Right ventricle myocardium inferior (tissue), 1 donor: ENCODE results near the gene KCNK3. TPM values are rescaled to one million over a fixed set of nuclear protein-coding genes. Genes with fewer than 3 reads are reported as not detected.
"Not testable (repeated sequence)": the region's sequence is repeated elsewhere in the genome, so short reads cannot be mapped to it uniquely, and the experiment has no call there.

ENCODE experiments used
- ATAC-seq: fragments of 200-7000 bp; cut with Tn5 transposase; one replicate; pipeline ENCODE4 v1.9.1; 2020; ENCODE audit warnings: mild to moderate bottlenecking, moderate library complexity
- DNase-seq: peaks from one replicate; pipeline ENCODE4 v3.0.0; 2021; ENCODE audit errors: missing footprints
- intact Hi-C: fragments of 100-400 bp; cut with DNase I; formaldehyde crosslinking; loops from one replicate; pipeline ENCODE4 v1.11.0; 2022
- total RNA-seq: library from RNA; stranded (reverse); fragmentation: NEBNext Ultra II Directional; extraction: Animal tissue kit (Norgen Biotek cat#: 25700); gene quantifications from one replicate; pipeline ENCODE4 v1.2.1, GENCODE V29; 2021
- donor health status: DM: no; HTN: yes; CAD: no; lungs with severe emphysema.

KCNK3 gene
- total RNA-seq, 1 donor from 2014 or later, result 4.5 TPM

GRCh38 chr2:26760991-26761390, 68.5 kb downstream of the KCNK3 start:
- intact Hi-C loops, DNase-seq, ATAC-seq: not testable (repeated sequence)

DNA sequence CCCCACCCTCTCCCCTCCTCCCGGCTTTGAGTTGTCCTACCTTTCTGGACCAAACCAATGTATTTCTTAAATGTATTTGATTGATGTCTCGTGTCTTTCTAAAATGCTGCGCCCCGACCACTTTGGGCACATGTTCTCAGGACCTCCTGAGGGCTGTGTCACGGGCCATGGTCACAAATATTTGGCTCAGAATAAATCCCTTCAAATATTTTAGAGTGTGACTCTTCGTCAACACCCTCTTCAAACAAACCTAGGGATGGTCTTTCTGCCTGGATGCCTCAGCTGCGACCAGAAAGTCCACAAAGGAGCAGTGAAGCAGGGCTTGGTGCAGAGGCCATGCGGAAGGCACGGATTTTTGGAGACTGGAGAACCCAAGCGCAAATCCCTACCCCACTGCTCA, 70.5 kb downstream of the KCNK3 start:
- DNase-seq (no peak), ATAC-seq (no peak)
- intact Hi-C loops, result no loop called here

GRCh38 chr2:26764078-26764887, 71.8 kb downstream of the KCNK3 start, which contains the start of gene SLC35F6:
TSS of gene SLC35F6 (plus strand) at chr2:26764284. CDS start at chr2:26764350, 66 bp downstream.
- ATAC-seq (peak; percentile 95), DNase-seq (peak; percentile 95)
- intact Hi-C loops, result no loop called here

- DNase-seq (no peak), ATAC-seq (no peak)
- intact Hi-C loops, result no loop called here
Observed at GRCh38 chr2:26764906-26765305, 72.4 kb downstream of the KCNK3 start.

DNA sequence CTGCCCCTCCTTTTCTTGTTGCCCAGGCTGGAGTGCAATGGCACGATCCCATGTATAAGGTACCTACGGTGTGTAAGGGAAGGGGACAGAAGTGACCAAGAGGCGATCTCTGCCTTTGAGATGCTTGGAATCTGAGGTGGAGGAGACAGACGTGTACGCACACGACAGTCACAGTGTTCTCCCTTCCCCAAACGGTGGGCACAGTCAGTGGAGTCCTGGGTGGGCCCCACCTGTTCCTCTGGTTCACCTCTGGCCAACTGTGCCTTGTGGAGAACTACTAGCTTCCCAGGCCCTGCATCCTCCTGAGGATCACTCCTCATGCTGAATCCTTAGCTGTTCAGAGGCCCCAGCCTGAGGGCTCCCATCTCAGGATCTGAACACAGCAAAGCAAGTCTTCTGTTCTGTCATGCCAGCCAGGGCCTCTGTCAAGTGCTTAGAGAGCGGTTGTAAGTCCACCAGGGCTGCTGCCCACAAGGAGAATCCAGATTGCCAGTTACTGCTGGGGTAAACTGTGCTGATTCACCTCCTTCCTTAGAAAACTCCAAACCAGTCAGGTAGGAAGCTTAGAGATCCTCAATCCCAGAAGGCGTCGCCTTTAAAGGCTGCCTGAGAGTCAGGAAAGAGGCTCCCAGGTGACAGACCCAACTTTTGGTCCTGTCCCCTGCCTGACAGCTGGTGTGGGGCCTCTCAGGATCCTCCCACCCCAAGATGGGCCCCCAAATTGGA, 73.1 kb downstream of the KCNK3 start:
- intact Hi-C loops, result no loop called here

GRCh38 chr2:26767129-26767528, 74.6 kb downstream of the KCNK3 start:
- DNase-seq, result no peak
- intact Hi-C loops, result no loop called here
- no peak for ATAC-seq

More for the DNA sequence above, 73.1 kb downstream of the KCNK3 start:
- ATAC-seq (no peak), DNase-seq (no peak)

- DNase-seq (no peak), ATAC-seq (no peak)
- intact Hi-C loops, result no loop called here
Observed at GRCh38 chr2:26767894-26768487, 75.5 kb downstream of the KCNK3 start.

DNA sequence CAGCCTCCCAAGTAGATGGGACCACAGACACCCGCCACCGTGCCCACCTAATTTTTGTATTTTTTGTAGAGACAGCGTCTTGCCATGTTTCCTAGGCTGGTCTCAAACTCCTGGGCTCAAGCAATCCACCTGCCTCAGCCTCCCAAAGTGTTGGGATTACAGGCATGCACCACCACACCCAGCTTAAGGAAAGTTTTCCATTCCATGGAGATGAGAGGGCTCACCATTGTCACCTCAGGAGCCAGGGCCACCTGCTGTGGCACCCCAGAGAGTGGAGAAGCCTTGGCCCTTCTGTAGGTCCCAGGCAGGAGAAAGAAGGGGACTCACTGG, 76.2 kb downstream of the KCNK3 start:
- DNase-seq (no peak), ATAC-seq (no peak)
- intact Hi-C loops, result no loop called here

DNA sequence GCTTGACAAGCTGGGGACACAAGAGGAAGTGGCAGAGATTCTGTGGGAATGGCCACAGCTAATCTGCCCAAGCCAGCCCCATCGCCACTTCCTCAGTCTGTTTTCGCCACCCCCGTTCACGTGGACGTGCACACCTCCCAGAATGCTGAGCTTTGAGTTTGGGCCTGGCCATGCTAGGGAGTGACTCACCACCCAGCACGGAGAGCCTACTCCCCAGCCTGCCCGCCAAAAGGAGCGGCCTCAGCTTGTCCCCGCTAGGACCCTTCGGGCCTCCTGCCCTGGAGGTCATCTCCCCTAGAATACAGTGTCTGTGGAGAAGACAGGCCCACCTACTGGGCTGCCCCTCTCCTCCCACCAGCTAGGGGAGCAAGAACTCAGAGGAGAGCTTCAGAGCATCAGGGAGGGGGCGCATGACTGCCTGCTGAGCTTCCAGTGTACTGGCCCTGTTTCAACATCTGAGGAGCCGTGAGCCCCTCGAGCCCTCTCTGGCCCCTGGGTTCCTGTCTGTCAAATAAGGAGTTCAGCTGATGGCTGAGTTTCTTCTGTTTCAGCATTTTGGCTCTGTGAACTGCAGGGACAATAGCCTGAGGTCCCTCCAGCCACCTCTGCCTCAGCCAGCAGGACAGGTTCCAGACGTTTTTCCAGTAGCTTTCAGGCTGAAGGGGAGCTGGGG, 76.7 kb downstream of the KCNK3 start:
- intact Hi-C loops, result no loop called here
- peak; percentile 38 for ATAC-seq
- peak; percentile 84 for DNase-seq

- intact Hi-C loops, result no loop called here
- peak; percentile 34 for ATAC-seq
- peak; percentile 82 for DNase-seq
Observed at GRCh38 chr2:26770986-26771586, 78.6 kb downstream of the KCNK3 start.

- ATAC-seq, result peak; percentile 95
- DNase-seq, result peak; percentile 96
- intact Hi-C loops, result no loop called here
Observed at GRCh38 chr2:26772064-26773001, 79.8 kb downstream of the KCNK3 start.

DNA sequence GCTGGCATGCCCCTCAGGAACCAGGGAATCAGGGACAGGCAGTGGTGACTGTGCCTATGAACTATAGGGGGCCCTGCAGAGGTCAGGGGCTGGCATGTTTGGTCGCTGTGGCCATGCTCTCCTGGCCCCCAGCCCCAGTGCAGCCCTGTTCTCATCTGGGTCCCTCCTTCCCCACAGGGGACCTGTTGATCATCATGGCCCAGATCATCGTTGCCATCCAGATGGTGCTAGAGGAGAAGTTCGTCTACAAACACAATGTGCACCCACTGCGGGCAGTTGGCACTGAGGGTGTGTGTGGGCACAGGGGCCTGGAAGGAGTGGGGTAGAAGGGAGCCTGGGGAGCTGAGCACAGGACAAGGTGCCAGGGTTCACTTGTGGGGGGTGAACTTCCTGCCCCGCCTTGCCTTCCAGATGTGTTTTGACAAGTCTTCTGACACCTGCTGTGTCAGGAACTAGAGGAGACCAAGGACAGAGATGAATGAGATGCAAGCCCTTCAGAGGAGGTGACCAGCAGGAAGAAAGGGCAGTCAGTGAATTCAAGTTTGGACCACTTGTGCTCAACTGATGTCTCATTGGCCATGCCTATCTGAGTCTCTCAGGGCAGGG, 83.8 kb downstream of the KCNK3 start:
- DNase-seq (no peak), ATAC-seq (no peak)
- intact Hi-C loops, result no loop called here

DNA sequence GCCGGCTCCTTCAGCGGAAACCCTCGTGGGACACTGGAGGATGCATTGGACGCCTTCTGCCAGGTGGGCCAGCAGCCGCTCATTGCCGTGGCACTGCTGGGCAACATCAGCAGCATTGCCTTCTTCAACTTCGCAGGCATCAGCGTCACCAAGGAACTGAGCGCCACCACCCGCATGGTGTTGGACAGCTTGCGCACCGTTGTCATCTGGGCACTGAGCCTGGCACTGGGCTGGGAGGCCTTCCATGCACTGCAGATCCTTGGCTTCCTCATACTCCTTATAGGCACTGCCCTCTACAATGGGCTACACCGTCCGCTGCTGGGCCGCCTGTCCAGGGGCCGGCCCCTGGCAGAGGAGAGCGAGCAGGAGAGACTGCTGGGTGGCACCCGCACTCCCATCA, 85.6 kb downstream of the KCNK3 start:
- DNase-seq (no peak), ATAC-seq (no peak)
- intact Hi-C loops, result no loop called here

DNA sequence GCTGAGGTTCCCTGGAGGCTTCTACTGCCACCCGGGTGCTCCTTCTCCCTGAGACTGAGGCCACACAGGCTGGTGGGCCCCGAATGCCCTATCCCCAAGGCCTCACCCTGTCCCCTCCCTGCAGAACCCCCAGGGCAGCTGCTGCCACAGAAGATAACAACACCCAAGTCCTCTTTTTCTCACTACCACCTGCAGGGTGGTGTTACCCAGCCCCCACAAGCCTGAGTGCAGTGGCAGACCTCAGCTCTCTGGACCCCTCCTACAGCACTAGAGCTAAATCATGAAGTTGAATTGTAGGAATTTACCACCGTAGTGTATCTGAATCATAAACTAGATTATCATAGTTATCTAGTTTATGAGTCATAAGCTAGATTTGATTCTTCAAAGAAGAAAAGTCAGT, 86.0 kb downstream of the KCNK3 start:
- intact Hi-C loops, result no loop called here
- DNase-seq, result no peak
- ATAC-seq, result no peak

DNA sequence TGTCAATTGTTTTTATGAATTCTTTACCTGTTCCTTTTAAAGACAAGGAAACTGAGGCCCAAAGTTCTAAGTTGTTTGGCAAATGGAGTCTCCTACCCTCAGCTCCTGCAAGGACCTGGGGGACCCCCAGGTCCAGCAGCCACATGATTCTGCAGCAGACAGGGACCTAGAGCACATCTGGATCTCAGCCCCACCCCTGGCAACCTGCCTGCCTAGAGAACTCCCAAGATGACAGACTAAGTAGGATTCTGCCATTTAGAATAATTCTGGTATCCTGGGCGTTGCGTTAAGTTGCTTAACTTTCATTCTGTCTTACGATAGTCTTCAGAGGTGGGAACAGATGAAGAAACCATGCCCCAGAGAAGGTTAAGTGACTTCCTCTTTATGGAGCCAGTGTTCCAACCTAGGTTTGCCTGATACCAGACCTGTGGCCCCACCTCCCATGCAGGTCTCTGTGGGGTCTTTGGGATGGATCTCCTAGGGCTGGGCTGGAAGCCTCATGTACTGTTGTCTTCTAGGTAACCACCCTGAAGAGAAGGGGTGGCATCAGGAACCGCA, 87.8 kb downstream of the KCNK3 start:
- intact Hi-C loops, result no loop called here
- ATAC-seq, result no peak

More for the DNA sequence above, 87.8 kb downstream of the KCNK3 start:
- no peak for DNase-seq
